Tibial nerve (tissue), 3 donors: ENCODE data around the gene DDX55.

Experiments used
- POLR2A ChIP-seq, 2 donors: fragments of 450-650 bp; IDR thresholded peaks; one replicate each; pipeline ENCODE4 v1.6.1; 2017; ENCODE audit warnings: antibody characterized with exemption in 2 of 2, mild to moderate bottlenecking in 2 of 2, moderate library complexity in 2 of 2
- TF ChIP-seq, protein P1 (sequence below), 5 experiments: fragments of 200-600 bp in 3 of 5; fragments of 450-650 bp in 2 of 5; sonication (generic) in 3 of 5; IDR thresholded peaks; one replicate each; pipeline ENCODE4 v1.5.1; 2016 to 2019; ENCODE audit warnings: antibody characterized with exemption in 5 of 5, mild to moderate bottlenecking in 3 of 5, moderate library complexity in 2 of 5

DNA sequence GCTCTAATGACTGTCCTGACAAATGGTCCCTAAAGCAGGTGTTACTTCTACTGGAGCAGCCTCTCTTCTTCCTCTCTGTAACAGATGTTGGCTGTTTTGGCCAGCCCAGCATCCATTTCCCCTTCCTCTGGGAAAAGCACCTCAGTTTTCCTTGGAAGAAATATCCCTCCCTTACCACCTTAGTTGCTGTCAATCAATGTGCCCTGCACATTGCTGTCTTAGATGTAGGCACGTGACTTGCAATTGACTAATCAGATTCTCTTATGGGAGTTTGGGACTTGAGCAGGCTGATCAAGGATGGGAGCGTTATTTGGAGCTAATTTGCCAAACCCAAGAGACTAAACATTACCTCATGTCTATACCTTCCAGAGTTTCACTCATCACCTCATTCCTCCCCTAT lies 29.5 kb upstream of the DDX55 start:
- TF ChIP-seq, protein P1, sequence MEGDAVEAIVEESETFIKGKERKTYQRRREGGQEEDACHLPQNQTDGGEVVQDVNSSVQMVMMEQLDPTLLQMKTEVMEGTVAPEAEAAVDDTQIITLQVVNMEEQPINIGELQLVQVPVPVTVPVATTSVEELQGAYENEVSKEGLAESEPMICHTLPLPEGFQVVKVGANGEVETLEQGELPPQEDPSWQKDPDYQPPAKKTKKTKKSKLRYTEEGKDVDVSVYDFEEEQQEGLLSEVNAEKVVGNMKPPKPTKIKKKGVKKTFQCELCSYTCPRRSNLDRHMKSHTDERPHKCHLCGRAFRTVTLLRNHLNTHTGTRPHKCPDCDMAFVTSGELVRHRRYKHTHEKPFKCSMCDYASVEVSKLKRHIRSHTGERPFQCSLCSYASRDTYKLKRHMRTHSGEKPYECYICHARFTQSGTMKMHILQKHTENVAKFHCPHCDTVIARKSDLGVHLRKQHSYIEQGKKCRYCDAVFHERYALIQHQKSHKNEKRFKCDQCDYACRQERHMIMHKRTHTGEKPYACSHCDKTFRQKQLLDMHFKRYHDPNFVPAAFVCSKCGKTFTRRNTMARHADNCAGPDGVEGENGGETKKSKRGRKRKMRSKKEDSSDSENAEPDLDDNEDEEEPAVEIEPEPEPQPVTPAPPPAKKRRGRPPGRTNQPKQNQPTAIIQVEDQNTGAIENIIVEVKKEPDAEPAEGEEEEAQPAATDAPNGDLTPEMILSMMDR (IDR thresholded peaks at IDR 0.05) = no peak
- TF ChIP-seq POLR2A (IDR thresholded peaks at IDR 0.05) = no peak
